Skeletal muscle cell (primary cell): Measurements from ENCODE around the gene DOCK1.
A peak's percentile ranks its signal among the peaks of the same experiment; 100 is the strongest.
"Not testable (repeated sequence)": the region's sequence is repeated elsewhere in the genome, so short reads cannot be mapped to it uniquely, and the experiment has no call there.

Experiments
- DNase-seq: peaks from one replicate; pipeline ENCODE4 v3.0.0-alpha.2; 2010; ENCODE audit warnings: low read depth
- H3K4me3 ChIP-seq: 2 replicates; pipeline ENCODE4 v1.5.1; 2011; ENCODE audit warnings: low read depth, mild to moderate bottlenecking, control low read depth, low read length, moderate library complexity

The DOCK1 gene

DNA sequence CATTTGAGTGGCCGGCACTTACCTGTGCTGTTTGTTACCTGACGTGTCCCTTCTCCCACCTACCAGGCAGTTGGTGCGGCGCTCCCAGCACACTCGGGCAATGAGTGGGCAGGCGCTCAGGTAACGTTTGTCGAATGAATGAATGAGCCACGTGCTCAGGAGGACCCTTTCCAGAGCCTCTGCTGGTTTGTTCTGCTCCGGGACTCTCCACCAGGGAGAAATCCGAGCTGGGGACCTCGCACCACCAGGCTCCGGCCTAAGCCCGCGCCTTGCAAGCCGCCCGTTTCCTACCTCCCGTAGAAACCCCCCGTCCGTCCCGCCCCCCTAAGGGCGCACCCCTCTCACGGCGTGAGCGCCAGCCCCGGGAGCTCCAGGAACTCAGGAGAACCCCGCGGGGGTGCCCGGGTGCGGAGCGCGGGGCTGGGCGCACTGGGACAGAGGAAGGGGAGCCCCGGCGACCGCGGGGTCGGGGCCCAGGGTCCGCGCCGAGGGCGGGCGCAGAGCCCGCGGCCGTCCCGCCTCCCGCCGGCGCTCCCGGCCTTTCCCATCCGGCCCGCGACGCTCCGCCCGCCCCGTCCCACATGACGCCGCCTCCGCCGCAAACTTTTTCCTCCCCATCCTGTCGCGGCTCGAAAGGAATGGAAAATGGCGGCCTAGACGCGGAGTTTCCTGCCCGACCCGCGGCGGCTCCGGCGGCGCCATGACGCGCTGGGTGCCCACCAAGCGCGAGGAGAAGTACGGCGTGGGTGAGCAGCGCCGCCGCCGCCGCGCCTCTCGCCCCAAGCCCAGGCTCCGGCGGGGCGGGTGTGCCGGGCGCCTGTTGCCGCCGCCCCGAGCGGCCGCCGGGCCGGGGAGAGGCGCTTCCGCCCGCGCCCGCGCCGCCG, at the start of gene DOCK1:
Gene DOCK1 (plus strand): TSS at position 611 of the 884 bp plus-strand sequence. CDS start 90 bp downstream, at position 701.
- peak within 1 kb of the TSS; percentile 73 for H3K4me3 ChIP-seq
- DNase-seq = peak; percentile 29

- H3K4me3 ChIP-seq = no peak overlapping the region
- DNase-seq = no peak
Measured at GRCh38 chr10:126857178-126857806, 47.9 kb upstream of the DOCK1 start.

- peak; percentile 76 for DNase-seq
- H3K4me3 ChIP-seq = no peak overlapping the region
Measured at GRCh38 chr10:126867567-126868365, 37.5 kb upstream of the DOCK1 start.

- no peak for DNase-seq
- no peak overlapping the region for H3K4me3 ChIP-seq
Measured at GRCh38 chr10:126868371-126868770, 36.9 kb upstream of the DOCK1 start.

GRCh38 chr10:126872135-126872534, 33.1 kb upstream of the DOCK1 start:
- no peak for DNase-seq
- no peak overlapping the region for H3K4me3 ChIP-seq

DNA sequence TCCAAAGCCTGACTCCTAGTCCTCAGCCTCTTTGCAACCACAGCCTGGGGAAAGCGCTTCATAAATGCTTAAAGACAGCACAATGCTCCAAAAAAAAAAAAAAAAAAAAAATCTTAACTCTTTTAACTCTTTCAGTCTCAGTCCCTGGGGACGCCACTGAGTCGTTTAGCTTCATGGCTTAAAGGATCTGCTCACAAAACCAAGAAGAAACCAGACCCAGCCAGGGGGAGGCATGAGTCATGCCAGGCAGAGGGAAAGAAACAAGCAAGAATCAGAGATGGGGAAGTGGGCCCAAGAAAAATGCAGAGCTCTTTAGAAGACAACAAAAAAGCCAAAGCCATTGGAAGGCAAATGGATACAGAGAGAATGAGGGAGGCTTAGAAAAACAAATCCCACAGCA, 32.5 kb upstream of the DOCK1 start:
- H3K4me3 ChIP-seq = no peak overlapping the region
- DNase-seq = no peak

- H3K4me3 ChIP-seq = no peak overlapping the region
- no peak for DNase-seq
Measured at GRCh38 chr10:126876456-126876855, 28.8 kb upstream of the DOCK1 start.

- no peak overlapping the region for H3K4me3 ChIP-seq
- no peak for DNase-seq
Measured at GRCh38 chr10:126877390-126877789, 27.8 kb upstream of the DOCK1 start.

- H3K4me3 ChIP-seq = no peak overlapping the region
- no peak for DNase-seq
Measured at GRCh38 chr10:126878594-126878993, 26.6 kb upstream of the DOCK1 start.

- DNase-seq = no peak
- H3K4me3 ChIP-seq = no peak overlapping the region
Measured at GRCh38 chr10:126880926-126881325, 24.3 kb upstream of the DOCK1 start.

GRCh38 chr10:126882055-126882454, 23.2 kb upstream of the DOCK1 start:
- H3K4me3 ChIP-seq, DNase-seq: not testable (repeated sequence)

DNA sequence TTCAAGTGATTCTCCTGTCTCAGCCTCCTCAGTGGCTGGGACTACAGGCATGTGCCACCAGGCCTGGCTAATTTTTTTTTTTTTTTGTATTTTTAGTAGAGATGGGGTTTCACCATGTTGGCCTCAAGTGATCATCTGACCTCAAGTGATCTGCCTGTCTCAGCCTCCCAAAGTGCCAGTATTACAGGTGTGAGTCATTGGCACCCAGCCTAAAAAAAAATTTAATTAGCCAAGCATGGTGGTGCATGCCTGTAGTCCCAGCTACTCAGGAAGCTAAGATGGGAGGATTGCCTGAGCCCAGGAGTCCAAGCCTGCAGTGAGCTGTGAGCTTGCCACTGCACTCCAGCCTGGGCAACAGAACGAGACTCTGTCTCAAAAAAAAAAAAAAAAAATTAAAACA, 16.8 kb upstream of the DOCK1 start:
- H3K4me3 ChIP-seq, DNase-seq: not testable (repeated sequence)

DNA sequence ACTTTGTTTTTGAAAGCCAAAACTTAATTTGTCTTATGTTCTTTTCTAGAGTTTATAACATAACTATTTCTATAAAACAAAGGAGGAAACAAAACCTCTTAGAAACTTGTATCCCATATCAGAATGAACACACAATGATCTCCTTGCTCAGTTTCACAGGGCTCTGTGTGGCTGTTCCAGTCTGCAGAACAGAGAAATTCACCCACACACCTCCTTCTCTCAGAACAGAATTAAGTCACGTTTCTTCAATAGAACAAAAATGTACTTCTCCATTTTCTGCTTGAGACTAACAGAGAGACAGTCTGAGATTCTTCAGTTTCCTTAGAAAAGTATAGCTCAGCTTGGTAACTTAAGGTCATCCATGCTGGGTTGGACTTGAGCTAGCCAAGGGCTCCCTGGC, 15.8 kb upstream of the DOCK1 start:
- no peak for DNase-seq

GRCh38 chr10:126890797-126891196, 14.4 kb upstream of the DOCK1 start:
- not testable (repeated sequence) for DNase-seq, H3K4me3 ChIP-seq

More for the DNA sequence above, 15.8 kb upstream of the DOCK1 start:
- H3K4me3 ChIP-seq = no peak overlapping the region

DNA sequence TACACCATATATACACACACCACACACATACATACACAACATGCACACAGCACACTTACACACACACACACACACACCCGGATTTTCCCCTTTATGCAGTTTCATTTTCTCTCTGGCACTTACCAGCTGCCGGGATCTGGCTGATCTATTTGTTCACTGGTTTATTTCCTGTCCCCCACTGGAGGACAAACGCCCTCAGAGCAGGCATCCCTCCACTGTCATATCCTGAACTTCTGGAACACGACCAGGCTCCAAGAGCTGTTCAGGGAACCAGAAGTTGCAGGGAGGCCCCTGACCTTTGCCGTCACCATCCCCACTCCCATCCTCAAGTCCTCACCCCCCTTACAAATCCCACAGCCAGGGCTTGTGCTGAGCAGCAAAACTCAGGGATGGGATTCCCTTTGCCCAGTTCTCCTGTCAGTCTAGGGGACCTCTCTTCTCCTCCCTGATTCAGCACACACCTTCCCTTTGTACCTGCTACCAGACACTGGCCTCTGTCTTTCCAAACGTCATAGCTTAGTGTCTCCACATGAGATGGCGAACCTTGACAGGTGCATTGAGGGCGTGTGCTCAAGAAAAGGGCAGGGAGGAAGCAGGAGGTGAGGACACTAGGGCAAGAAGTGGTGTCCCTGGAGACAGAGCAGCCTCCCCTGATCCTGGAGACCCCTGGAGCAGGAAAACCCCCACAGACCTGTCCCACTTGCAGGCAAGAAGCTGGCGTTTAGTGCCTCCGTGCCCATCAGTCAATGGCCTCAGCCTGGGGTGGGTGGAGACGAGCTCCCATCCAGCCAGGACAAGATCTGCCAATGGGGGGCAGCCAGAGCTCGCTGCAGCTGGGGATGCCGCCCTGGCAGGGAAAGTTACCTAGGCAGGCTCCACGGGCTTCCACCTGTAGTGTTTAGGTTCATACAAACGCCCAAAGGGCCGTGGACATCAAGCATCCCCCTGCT, 12.7 kb upstream of the DOCK1 start:
- DNase-seq = no peak
- no peak overlapping the region for H3K4me3 ChIP-seq

DNA sequence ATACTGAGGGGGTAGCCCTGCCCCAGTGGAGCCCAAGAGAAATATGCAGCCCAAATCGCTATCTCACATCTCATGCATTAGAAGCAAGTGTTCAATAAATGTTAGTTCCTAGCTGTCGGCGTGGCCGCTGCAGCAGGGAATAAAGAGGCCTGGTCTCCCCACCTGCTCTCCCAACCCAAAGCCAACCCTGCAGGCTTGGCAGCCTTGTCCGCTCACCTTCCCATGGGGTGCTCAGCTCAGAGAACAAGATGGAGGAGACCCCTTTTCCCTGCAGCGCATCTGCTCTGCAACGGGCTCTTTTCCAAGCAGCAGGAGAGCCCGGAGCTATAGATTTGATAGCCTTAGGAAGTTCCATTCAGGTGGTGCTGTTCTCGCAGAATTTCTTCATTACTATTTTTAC, 12.0 kb upstream of the DOCK1 start:
- no peak for DNase-seq
- no peak overlapping the region for H3K4me3 ChIP-seq

DNA sequence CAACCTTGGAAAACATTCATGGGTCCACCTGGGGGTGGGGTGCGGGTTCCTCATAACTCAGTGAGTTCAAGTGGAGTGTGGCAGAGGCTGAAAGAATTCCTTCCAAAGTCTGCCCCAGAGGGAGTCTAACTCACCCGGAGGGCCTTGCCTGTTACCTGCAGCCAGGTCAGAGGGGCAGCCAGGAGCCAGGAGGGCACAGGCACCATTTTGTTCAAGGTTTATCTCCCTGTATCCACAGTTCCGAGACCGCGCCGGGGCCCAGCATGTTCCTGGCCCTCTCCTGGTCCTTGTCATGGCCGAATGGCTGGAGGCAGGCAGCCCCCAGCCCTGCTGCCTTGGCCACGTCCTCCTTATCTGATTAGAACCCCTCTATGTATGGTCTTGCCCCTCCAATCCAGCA, 11.4 kb upstream of the DOCK1 start:
- no peak overlapping the region for H3K4me3 ChIP-seq
- DNase-seq = no peak

DNA sequence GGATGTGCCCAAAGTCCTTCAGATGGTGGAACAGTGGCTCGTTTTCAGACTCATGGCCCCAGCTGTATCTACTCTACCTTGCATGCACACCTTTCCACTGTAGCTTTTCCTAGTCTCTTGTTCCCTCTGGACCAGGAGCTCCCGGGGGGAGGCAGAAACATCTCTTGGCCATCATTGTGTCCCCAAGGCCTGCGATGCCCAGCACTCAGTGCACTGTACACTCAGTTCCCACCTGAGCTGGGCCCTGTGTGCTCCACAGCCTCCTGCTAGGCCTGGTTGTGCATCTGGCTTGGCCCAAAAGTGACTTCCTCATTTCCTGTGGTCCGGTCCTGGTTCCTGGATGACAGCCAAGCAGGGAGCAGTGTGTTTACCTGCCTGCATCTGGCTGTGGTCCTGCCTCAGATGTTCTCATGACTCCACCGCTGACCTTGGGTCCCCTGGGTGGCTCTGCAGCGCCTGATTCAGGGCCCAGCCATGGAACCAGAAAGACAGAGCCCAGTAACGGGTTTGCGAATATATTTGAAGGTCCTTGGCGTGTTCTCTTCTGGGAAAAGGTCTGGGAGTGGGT, 9.9 kb upstream of the DOCK1 start:
- no peak for DNase-seq

DNA sequence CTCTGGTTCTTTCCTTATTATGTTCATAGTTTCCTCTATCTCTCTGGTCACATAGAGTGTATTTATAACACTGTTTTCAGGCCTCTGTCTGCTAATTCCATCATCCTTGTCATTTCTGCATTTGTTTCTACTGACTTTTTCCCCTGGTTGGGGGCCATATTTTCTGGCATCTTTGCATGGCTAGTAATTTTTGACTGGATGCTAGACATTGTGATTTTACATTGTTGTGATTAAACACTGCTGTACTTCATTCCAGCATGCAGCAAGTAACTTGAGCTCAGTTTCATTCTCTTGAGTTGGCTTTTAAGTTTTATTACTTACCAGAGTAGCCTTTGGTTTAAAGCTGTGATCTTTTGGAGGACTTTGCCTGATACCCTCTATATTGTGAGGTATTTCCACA, 6.8 kb upstream of the DOCK1 start:
- H3K4me3 ChIP-seq = no peak overlapping the region
- no peak for DNase-seq

More for the DNA sequence above, 9.9 kb upstream of the DOCK1 start:
- H3K4me3 ChIP-seq = no peak overlapping the region
